Memory B cell (primary cell): ENCODE results near the gene SNRPD2.

Experiments
- ATAC-seq: fragments of 150-1000 bp; cut with Tn5 transposase; 2 replicates; pipeline ENCODE4 v1.10.0; 2021; ENCODE audit warnings: low read depth, mild to moderate bottlenecking, moderate library complexity
- DNase-seq, 2 donors: peaks; one replicate each; pipeline ENCODE4 v3.0.0; 2022; ENCODE audit warnings: low spot score in 2 of 2
- H3K27ac Mint-ChIP-seq: one replicate; pipeline ENCODE4 v1.8.0; 2022; ENCODE audit warnings: mild to moderate bottlenecking, moderate library complexity, mixed read lengths
- H3K27me3 Mint-ChIP-seq: one replicate; pipeline ENCODE4 v1.8.0; 2022; ENCODE audit warnings: mixed read lengths
- H3K36me3 Mint-ChIP-seq: one replicate; pipeline ENCODE4 v1.8.0; 2022; ENCODE audit warnings: mild to moderate bottlenecking, mixed read lengths
- H3K4me1 Mint-ChIP-seq: one replicate; pipeline ENCODE4 v1.8.0; 2022; ENCODE audit warnings: mixed read lengths
- H3K4me3 Mint-ChIP-seq: one replicate; pipeline ENCODE4 v1.8.0; 2022; ENCODE audit warnings: mild to moderate bottlenecking, moderate library complexity, mixed read lengths
- H3K9me3 Mint-ChIP-seq: one replicate; pipeline ENCODE4 v1.8.0; 2022; ENCODE audit warnings: mixed read lengths

SNRPD2 gene

DNA sequence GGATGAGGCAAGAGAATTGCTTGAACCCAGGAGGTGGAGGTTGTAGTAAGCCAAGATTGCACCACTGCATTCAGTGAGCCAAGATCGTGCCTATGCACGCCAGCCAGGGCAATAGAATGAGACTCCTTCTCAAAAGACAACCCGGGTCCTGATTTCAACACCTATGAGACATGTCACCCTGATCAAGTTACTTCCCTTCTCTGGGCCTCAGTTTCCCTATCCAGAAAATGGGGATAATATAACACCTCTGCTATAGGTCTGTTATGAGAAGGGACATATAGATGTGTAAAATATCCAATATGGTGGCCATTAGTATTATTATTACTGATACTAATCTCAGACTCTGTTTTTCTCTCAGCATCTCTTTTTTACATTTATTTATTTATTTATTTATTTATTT lies 36.7 kb downstream of the SNRPD2 start:
- ATAC-seq (no peak), DNase-seq (no peak)
- Mint-ChIP-seq H3K27me3 (peaks cover 9% of the 10 kb centered on the region), H3K4me1 (no peaks in the 10 kb centered on the region), H3K27ac (no peak overlapping the region), H3K9me3 (peaks cover 2% of the 10 kb centered on the region), H3K36me3 (no peaks in the 10 kb centered on the region), H3K4me3 (no peak overlapping the region)

DNA sequence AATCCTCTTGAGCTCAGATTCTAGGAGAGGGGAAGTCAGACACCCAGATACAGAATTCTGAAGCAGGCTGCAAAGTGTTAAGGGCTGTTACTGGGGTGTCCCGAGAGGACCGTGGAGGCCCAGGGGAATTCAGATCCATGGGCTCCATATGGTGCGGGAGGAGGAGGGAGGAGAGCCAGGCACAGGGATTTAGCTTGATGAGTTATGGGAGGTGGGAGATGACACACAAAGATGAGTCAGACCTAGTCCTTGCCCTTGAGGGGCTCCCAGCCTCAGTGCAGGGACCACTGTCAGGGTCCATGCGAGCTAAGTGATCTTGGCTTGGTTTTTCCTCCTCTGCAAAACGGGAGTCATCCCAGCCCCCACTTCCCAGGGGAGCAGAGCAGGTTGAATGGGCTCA lies 38.1 kb downstream of the SNRPD2 start:
- H3K9me3 Mint-ChIP-seq, result no peaks in the 10 kb centered on the region
- no peaks in the 10 kb centered on the region for H3K36me3 Mint-ChIP-seq
- ATAC-seq (no peak), DNase-seq (no peak)
- H3K4me1 Mint-ChIP-seq, result no peaks in the 10 kb centered on the region
- H3K27ac Mint-ChIP-seq, result no peak overlapping the region
- no peak overlapping the region for H3K4me3 Mint-ChIP-seq
- H3K27me3 Mint-ChIP-seq, result peaks cover 3% of the 10 kb centered on the region

DNA sequence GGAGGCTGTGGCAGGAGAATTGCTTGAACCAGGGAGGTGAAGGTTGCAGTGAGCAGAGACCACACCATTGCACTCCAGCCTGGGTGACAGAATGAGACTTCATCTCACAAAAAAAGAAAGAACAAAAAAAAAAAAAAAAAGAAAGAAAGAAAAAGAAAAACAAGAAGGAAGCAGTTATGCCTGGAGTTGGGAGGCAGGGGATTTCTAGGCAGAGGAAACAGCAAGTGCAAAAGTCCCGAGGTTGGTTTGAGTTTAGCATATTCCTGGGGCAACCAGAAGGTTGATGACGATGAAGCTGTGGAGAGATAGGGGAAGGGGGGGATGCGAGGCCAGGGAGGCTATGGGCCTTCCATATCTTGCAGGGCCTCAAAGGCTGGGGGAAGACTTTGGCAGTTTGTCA lies 41.0 kb downstream of the SNRPD2 start:
- Mint-ChIP-seq H3K36me3 (no peaks in the 10 kb centered on the region), H3K27me3 (peaks cover 8% of the 10 kb centered on the region), H3K9me3 (no peaks in the 10 kb centered on the region)

DNA sequence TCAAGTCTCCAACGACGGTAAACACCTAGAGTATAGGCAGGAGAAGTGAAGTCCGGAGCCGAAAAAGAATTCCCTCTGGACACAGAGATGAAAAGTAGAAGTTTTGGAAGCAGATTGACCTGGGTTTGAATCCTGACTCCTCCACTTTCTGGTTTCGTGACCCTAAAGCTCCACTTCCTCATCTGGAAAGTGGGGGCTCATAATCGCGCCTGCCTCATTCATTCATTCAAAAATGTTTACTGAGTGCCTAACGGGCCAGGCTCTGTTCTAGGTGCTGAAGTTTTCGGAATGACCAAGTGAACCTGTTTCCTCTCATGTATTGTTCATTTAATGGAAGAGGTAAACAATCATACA lies 45.4 kb downstream of the SNRPD2 start:
- Mint-ChIP-seq H3K4me1 (peaks cover 30% of the 10 kb centered on the region), H3K9me3 (no peaks in the 10 kb centered on the region), H3K4me3 (peak overlapping the region; percentile 78), H3K36me3 (no peaks in the 10 kb centered on the region), H3K27me3 (peaks cover 8% of the 10 kb centered on the region), H3K27ac (peak overlapping the region; percentile 41)
- ATAC-seq (no peak), DNase-seq (no peak)

More for the DNA sequence above, 41.0 kb downstream of the SNRPD2 start:
- Mint-ChIP-seq H3K4me1 (peaks cover 5% of the 10 kb centered on the region), H3K27ac (no peak overlapping the region), H3K4me3 (no peak overlapping the region)
- ATAC-seq, result no peak
- no peak for DNase-seq

DNA sequence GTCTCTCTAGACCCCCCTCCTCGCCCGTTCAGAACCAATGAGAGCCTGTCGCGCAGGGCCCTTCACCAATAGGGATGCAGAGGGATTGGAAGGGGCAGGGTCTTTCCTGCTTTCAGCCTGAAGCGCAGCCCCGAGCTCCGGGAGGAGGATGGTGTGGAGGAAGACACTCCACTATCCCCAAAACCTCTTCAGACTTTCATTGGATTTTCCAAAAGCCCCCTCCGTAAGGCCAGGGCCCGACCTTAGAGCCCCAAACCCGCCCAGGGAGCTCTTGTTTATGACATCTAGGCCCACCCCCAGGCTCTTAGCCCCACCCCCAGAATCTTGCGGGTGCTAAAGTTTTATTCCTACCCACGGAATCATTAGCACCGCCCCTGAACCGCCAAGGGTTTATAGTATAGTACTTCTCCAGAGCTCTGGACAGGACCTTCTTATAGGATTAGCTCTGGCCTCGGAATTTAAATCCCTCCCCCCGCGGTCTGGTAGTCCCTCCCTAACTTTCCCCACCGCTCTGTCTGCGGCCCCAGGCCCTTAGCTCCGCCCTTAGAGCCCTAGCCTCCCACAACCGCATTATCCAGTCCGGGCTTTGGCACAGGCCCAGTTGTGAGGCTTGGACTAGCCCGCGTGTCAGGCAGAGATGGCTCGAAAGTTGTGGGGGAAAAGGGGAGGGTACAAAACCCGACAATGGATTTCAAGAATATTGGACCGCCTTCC lies 46.0 kb downstream of the SNRPD2 start:
- Mint-ChIP-seq H3K9me3 (no peaks in the 10 kb centered on the region), H3K4me3 (peak overlapping the region; percentile 78), H3K36me3 (no peaks in the 10 kb centered on the region), H3K27ac (no peak overlapping the region), H3K4me1 (peaks cover 34% of the 10 kb centered on the region), H3K27me3 (peaks cover 8% of the 10 kb centered on the region)
- peak; percentile 40 for ATAC-seq
- peak; percentile 63 to 64 for DNase-seq

DNA sequence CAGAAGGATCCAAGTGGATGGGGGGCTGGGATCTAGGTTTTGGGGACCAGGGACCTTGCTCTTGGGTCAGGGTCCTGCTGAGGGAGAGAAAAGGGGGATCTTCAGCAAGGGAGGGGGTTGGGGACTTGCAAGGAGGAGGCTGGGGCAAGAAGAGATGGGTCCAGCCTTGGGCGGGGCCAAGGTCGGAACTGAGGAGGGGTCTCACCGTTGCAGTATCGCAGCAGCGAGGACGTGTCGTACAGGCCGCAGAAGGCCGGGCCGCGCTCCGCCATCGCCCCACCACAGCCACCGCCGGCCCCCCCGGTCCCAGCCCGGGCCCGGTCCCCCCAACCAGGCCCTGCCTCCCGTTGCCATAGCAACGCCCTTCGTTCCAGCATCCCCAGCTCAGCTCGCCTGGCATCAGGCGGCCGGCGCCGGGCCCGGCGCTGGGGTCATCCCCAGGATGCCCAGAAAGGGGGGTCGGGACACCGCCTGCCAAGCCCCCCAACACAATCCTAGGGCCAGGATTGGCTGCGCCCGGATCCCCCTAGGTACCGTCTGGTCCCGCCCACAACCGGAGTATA lies 46.6 kb downstream of the SNRPD2 start:
- DNase-seq, result peak in 1 of 2 donors; percentile 22
- Mint-ChIP-seq H3K27ac (no peak overlapping the region), H3K9me3 (no peaks in the 10 kb centered on the region)

DNA sequence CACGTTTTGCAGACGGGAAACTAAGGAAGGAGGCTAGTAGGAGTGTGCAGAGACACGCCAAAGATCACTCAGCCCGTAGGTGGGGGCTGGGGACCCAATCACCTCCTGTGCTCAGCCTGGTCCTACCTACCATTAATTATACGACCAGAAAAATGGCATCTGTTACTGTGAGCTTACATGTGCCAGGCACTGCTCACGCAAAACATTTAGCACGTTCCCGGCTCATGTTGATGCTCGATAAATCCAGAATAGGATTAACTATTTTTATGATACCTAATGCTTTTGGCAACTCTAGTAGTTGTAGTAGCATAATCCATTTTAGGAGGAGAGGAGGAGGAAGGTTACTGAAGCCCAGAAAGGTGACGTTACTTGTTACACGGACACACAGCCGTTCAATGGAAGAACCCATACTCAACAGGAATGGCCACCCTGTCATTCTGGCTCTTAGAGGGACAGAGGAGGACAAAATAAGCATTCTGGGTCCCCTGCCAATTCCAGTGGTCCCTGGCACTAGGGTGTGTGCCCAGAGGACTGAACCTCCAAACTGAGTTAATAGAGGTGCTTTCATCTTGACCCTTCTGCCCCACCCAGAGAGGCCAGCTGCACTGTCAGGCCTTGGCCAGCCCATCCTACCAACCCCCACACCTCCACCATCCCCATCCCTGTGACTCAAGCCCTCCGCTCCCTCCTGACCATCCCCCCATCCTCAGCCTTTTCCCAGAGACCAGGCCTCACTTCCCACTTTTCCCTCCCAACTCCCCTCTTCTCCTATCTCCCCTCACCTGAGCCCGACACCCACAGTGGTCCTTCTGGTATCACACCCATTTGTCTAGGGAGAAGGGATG lies 47.6 kb downstream of the SNRPD2 start:
- Mint-ChIP-seq H3K27ac (no peak overlapping the region), H3K4me3 (no peak overlapping the region), H3K9me3 (no peaks in the 10 kb centered on the region), H3K27me3 (peaks cover 6% of the 10 kb centered on the region), H3K36me3 (no peaks in the 10 kb centered on the region), H3K4me1 (peaks cover 36% of the 10 kb centered on the region)
- ATAC-seq (no peak), DNase-seq (no peak)

More for the DNA sequence above, 46.6 kb downstream of the SNRPD2 start:
- Mint-ChIP-seq H3K36me3 (no peaks in the 10 kb centered on the region), H3K27me3 (peaks cover 6% of the 10 kb centered on the region), H3K4me1 (peaks cover 36% of the 10 kb centered on the region), H3K4me3 (peak overlapping the region; percentile 78)
- ATAC-seq, result no peak

DNA sequence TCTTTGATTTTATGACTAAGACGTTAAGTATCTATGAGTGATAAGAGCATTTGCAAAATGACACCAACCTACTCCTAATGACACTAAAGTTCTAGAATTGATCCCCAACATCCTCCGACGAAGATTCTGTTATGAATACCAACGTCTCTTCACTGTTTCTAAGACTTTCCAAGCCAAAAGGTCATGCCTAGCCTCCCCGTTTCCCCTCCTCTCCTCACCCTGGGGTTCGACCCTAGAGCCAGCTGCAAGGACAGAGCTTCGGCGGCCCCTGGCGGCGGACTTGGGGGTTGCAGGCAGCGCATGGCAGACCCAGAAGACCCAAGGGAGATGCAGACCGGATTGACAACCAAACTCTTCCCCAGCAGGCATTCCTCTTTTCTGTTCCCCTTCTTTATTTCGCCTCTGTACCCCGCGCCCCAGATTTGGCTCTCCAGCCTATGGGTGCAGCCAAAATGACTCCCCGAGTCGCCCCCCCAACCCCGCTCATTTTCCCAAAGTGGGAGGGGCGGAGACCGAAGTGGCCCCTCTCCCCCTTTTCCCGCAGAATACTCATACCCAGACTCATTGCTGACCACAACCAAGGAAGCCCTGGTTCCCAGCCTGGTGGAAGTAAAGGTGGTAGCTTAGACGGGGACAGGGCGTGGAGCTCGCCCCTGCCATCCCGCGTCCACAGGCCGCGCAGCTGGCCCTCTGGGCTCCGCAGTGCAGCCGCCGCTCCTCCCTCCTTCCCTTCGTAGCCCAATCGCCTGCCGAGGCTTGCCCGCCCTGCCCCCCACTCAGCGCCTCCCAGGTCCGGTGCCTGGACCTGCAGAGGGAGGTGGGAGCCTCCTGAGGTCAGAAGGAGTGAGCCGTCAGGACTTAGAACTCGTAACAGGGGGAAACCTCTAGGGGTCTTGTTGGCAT lies 48.5 kb downstream of the SNRPD2 start:
- peaks cover 38% of the 10 kb centered on the region for H3K4me1 Mint-ChIP-seq
- peak overlapping the region; percentile 69 for H3K4me3 Mint-ChIP-seq
- ATAC-seq, result peak; percentile 44
- H3K36me3 Mint-ChIP-seq, result no peaks in the 10 kb centered on the region
- peak; percentile 98 to 99 for DNase-seq
- H3K9me3 Mint-ChIP-seq, result no peaks in the 10 kb centered on the region
- H3K27ac Mint-ChIP-seq, result peak overlapping the region; percentile 96
- H3K27me3 Mint-ChIP-seq, result peaks cover 6% of the 10 kb centered on the region

DNA sequence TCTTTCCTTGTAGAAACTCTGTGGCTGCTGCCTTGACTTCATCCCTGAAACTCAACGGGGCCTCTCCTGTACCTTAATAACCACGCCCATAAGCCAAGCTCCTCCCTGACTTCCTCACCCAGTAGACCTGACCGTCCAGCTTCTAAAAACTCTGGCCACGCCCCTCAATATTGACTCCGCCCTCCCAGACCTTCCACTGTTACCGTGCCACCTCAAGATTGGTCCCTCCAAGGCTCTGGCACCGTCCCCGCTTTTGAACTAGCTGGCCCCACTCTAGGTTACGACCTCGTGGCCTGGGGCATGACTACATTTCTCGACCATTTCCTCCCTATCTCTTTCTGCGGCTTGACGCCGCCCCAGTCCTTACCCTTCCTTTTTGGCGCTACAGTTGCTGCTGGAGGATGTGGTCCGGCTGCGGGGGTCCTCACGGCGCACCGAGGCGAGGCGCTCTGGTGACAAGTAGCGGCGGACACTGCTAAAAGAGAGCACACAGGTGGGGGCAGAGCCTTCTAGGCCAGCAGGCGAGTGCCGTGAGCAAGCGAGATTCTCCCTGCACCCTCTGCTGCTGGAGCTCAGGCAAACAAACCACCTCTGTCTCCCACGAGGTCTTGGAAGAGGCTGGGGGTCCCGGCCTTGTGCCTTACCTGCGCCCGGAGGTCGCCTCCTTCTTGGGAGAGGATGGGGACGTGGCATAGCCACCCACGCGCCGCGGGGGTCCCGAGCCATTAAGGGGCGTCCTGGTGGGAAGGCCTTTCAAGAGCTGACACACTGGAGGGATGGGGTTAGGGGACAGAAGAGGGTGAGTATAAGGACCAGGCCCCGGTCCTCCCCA lies 50.3 kb downstream of the SNRPD2 start:
- H3K4me1 Mint-ChIP-seq, result peaks cover 38% of the 10 kb centered on the region
- DNase-seq (peak; percentile 58 to 64), ATAC-seq (peak; percentile 15)
- H3K4me3 Mint-ChIP-seq, result peak overlapping the region; percentile 83
- no peaks in the 10 kb centered on the region for H3K36me3 Mint-ChIP-seq
- no peaks in the 10 kb centered on the region for H3K9me3 Mint-ChIP-seq
- peaks cover 6% of the 10 kb centered on the region for H3K27me3 Mint-ChIP-seq
- peak overlapping the region; percentile 96 for H3K27ac Mint-ChIP-seq

DNA sequence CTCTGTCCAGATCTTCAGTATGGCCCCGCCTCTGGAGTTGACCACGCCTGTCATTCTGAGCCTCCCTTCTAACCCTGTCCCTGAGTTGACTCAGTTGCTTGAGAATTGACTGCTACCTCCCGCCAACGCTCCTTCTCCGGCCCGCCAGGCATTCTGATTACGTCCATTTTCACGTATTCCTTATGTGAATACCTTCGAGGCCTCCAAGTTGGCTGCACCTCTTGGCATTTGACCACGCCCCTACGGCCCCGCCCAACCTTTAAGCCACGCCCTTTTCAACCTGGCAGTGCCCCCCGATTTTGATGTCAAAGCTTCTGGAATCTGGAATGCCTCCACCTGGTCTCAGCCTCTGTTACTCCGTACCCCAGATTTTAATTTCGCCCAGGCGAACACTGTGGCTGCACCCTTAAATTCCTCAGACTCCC lies 50.9 kb downstream of the SNRPD2 start:
- Mint-ChIP-seq H3K4me1 (peaks cover 33% of the 10 kb centered on the region), H3K4me3 (peak overlapping the region; percentile 83), H3K27ac (peak overlapping the region; percentile 96), H3K9me3 (no peaks in the 10 kb centered on the region), H3K36me3 (no peaks in the 10 kb centered on the region), H3K27me3 (no peaks in the 10 kb centered on the region)
- ATAC-seq, result no peak
- peak in 1 of 2 donors; percentile 51 for DNase-seq

DNA sequence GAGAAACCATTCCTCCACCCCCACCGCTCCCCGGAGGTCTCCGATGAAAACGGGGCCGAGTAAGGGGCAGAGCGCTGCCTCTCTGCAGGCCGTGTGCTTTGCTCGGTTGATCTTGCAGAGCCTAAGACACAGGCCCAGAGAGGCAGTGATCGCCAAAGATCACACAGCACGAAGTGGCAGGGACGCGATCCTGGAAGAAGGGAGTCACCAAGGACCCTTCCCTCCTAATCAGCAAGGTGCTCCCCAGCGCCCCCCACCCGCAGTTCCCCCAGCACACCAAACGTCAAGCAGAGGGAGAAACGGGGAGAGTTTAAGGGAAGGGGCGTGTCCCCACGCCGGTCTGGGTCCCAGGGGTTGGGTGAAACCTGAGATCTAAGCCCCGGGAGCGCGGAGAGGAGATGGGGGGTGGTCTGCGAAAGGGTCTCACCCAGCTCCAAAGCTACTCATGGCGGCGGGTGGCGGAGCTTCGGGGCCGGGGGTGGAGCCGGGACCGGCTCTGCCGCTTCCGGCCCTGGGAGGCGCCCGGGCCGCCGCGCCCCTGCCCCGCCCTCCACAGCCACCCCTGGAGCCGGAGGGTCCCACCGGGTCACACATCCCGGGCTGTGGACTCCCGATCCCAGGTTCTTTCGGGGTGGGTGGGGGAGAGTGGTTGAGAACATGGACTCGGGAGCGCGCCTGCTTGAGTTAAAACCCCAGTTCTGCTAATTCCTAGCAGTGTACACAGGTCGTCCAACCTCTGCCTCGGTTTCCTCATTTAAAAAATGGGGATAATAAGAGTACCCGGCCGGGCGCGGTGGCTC lies 52.6 kb downstream of the SNRPD2 start, which contains the start of gene EML2:
EML2 (minus strand) TSS at position 468 of the 800 bp plus-strand sequence; CDS start at position 447, 21 bp downstream.
- Mint-ChIP-seq H3K36me3 (no peaks in the 10 kb centered on the region), H3K4me1 (peaks cover 26% of the 10 kb centered on the region)
- ATAC-seq, result peak; percentile 11

More for the DNA sequence above, 52.6 kb downstream of the SNRPD2 start, which contains the start of gene EML2:
- Mint-ChIP-seq H3K9me3 (no peaks in the 10 kb centered on the region), H3K27ac (peak within 1 kb of the TSS; percentile 83), H3K27me3 (no peaks in the 10 kb centered on the region), H3K4me3 (peak within 1 kb of the TSS; percentile 98)
- DNase-seq, result peak; percentile 30 to 38
